ENCODE results near the gene VRK1.
"Not testable (repeated sequence)": the region's sequence is repeated elsewhere in the genome, so short reads cannot be mapped to it uniquely, and the experiment has no call there.

The VRK1 gene

GRCh38 chr14:96829791-96830190, 32.6 kb downstream of the VRK1 start:
- DNase-seq, result no peak

- no peak for DNase-seq
These were observed 33.8 kb downstream of the VRK1 start for GRCh38 chr14:96830946-96831345.

- DNase-seq, result no peak
These were observed 35.2 kb downstream of the VRK1 start for GRCh38 chr14:96832351-96832750.

GRCh38 chr14:96838449-96838848, 41.3 kb downstream of the VRK1 start:
- DNase-seq, result no peak

GRCh38 chr14:96839251-96839650, 42.1 kb downstream of the VRK1 start:
- DNase-seq, result no peak

- DNase-seq, result no peak
These were observed 46.0 kb downstream of the VRK1 start for GRCh38 chr14:96843137-96843536.

- no peak for DNase-seq
These were observed 47.8 kb downstream of the VRK1 start for GRCh38 chr14:96844857-96845570.

GRCh38 chr14:96847451-96847850, 50.3 kb downstream of the VRK1 start:
- DNase-seq, result no peak

GRCh38 chr14:96848011-96848410, 50.8 kb downstream of the VRK1 start:
- DNase-seq, result no peak

GRCh38 chr14:96849733-96850132, 52.6 kb downstream of the VRK1 start:
- no peak for DNase-seq

- no peak for DNase-seq
These were observed 54.7 kb downstream of the VRK1 start for GRCh38 chr14:96851694-96852381.

GRCh38 chr14:96852823-96853422, 55.7 kb downstream of the VRK1 start:
- peak in 1 of 2 experiments; percentile 55 for DNase-seq

- no peak for DNase-seq
These were observed 61.5 kb downstream of the VRK1 start for GRCh38 chr14:96858643-96859042.

GRCh38 chr14:96861568-96862310, 64.6 kb downstream of the VRK1 start:
- no peak for DNase-seq

- DNase-seq, result no peak
These were observed 66.3 kb downstream of the VRK1 start for GRCh38 chr14:96863327-96863985.

GRCh38 chr14:96863986-96864330, 66.8 kb downstream of the VRK1 start:
- DNase-seq, result no peak

- DNase-seq, result no peak
These were observed 70.5 kb downstream of the VRK1 start for GRCh38 chr14:96867634-96868033.

- DNase-seq, result no peak
These were observed 76.9 kb downstream of the VRK1 start for GRCh38 chr14:96874127-96874526.

GRCh38 chr14:96876747-96877146, 79.6 kb downstream of the VRK1 start:
- no peak for DNase-seq

GRCh38 chr14:96881713-96882112, 84.5 kb downstream of the VRK1 start:
- DNase-seq, result no peak

- DNase-seq, result not testable (repeated sequence)
These were observed 86.8 kb downstream of the VRK1 start for GRCh38 chr14:96883974-96884373.

- DNase-seq, result no peak
These were observed 91.0 kb downstream of the VRK1 start for GRCh38 chr14:96888158-96888557.

- DNase-seq, result peak; percentile 91
These were observed 91.4 kb downstream of the VRK1 start for GRCh38 chr14:96888593-96888992.

Measured in NCI-H524 (cell line).